HEK293 (cell line): ENCODE results near the gene UBE2E1.

Source experiments
- CTCF ChIP-seq: fragments of 450-650 bp; formaldehyde crosslinking; IDR thresholded peaks from 2 replicates; pipeline ENCODE4 v1.5.1; 2016; ENCODE audit warnings: missing biosample characterization, missing genetic modification characterization
- SP2 ChIP-seq: fragments of 450-650 bp; formaldehyde crosslinking; IDR thresholded peaks from 2 replicates; pipeline ENCODE4 v1.5.1; 2016; ENCODE audit warnings: missing biosample characterization, missing genetic modification characterization
- TCF7L2 ChIP-seq: IDR thresholded peaks from 2 replicates; pipeline ENCODE4 v1.6.1; 2011; ENCODE audit warnings: low read depth, mild to moderate bottlenecking, inconsistent platforms, low read length, moderate library complexity, borderline replicate concordance
- ZBTB26 ChIP-seq: fragments of 450-650 bp; formaldehyde crosslinking; optimal IDR thresholded peaks from 2 replicates; pipeline ENCODE3; 2016; ENCODE audit warnings: missing biosample characterization, mild to moderate bottlenecking, missing genetic modification characterization
- ZNF175 ChIP-seq: fragments of 450-650 bp; formaldehyde crosslinking; IDR thresholded peaks from 2 replicates; pipeline ENCODE4 v1.5.1; 2016; ENCODE audit warnings: missing biosample characterization, missing genetic modification characterization
- ZNF37A ChIP-seq: fragments of 450-650 bp; IDR thresholded peaks from 2 replicates; pipeline ENCODE4 v1.5.1; 2018; ENCODE audit warnings: missing biosample characterization, missing genetic modification characterization
- ZNF654 ChIP-seq: fragments of 450-650 bp; formaldehyde crosslinking; IDR thresholded peaks from 2 replicates; pipeline ENCODE4 v1.5.1; 2016; ENCODE audit warnings: low read depth, missing biosample characterization, missing genetic modification characterization
- ZNF747 ChIP-seq: fragments of 450-650 bp; formaldehyde crosslinking; IDR thresholded peaks from 2 replicates; pipeline ENCODE4 v1.5.1; 2016; ENCODE audit warnings: missing biosample characterization, missing genetic modification characterization
- TF ChIP-seq, protein P1 (sequence below): fragments of 450-650 bp; formaldehyde crosslinking; IDR thresholded peaks from 2 replicates; pipeline ENCODE4 v1.5.1; 2016; ENCODE audit warnings: missing biosample characterization, missing genetic modification characterization
- TF ChIP-seq, protein P2 (sequence below): fragments of 450-650 bp; formaldehyde crosslinking; IDR thresholded peaks from 2 replicates; pipeline ENCODE4 v1.5.1; 2016; ENCODE audit warnings: missing biosample characterization, missing genetic modification characterization
- TF ChIP-seq, protein P3 (sequence below): fragments of 450-650 bp; formaldehyde crosslinking; IDR thresholded peaks from 2 replicates; pipeline ENCODE4 v1.5.1; 2016; ENCODE audit warnings: missing biosample characterization, missing genetic modification characterization, low read depth
- TF ChIP-seq, protein P4 (sequence below): fragments of 450-650 bp; formaldehyde crosslinking; IDR thresholded peaks from 2 replicates; pipeline ENCODE4 v1.5.1; 2016; ENCODE audit warnings: missing biosample characterization, missing genetic modification characterization

DNA sequence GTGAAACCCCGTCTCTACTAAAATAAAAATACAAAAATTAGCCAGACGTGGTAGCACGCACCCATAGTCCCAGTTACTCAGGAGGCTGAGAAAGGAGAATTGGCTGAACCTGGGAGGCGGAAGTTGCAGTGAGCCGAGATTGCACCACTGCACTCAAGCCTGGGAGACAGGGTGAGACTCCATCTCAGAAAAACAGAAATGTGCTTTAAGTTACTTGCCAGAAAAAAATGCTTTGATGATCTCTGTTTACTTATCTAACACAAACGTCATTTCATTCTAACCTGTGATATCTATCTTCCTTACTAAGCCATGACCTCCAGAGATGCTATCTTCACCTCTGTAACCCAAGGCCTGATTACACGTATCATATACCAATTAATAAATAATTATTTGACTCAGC, 103.6 kb downstream of the UBE2E1 start:
- TF ChIP-seq SP2 (tag by site-specific recombination) (no peak), TCF7L2 (no peak), ZNF175 (no peak), CTCF (no peak), ZNF37A (no peak), ZNF747 (no peak), ZNF654 (tag by site-specific recombination) (no peak), ZBTB26 (tag by site-specific recombination) (no peak)
- TF ChIP-seq, protein P1, sequence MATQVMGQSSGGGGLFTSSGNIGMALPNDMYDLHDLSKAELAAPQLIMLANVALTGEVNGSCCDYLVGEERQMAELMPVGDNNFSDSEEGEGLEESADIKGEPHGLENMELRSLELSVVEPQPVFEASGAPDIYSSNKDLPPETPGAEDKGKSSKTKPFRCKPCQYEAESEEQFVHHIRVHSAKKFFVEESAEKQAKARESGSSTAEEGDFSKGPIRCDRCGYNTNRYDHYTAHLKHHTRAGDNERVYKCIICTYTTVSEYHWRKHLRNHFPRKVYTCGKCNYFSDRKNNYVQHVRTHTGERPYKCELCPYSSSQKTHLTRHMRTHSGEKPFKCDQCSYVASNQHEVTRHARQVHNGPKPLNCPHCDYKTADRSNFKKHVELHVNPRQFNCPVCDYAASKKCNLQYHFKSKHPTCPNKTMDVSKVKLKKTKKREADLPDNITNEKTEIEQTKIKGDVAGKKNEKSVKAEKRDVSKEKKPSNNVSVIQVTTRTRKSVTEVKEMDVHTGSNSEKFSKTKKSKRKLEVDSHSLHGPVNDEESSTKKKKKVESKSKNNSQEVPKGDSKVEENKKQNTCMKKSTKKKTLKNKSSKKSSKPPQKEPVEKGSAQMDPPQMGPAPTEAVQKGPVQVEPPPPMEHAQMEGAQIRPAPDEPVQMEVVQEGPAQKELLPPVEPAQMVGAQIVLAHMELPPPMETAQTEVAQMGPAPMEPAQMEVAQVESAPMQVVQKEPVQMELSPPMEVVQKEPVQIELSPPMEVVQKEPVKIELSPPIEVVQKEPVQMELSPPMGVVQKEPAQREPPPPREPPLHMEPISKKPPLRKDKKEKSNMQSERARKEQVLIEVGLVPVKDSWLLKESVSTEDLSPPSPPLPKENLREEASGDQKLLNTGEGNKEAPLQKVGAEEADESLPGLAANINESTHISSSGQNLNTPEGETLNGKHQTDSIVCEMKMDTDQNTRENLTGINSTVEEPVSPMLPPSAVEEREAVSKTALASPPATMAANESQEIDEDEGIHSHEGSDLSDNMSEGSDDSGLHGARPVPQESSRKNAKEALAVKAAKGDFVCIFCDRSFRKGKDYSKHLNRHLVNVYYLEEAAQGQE (tag by site-specific recombination): no peak
- TF ChIP-seq, protein P2, sequence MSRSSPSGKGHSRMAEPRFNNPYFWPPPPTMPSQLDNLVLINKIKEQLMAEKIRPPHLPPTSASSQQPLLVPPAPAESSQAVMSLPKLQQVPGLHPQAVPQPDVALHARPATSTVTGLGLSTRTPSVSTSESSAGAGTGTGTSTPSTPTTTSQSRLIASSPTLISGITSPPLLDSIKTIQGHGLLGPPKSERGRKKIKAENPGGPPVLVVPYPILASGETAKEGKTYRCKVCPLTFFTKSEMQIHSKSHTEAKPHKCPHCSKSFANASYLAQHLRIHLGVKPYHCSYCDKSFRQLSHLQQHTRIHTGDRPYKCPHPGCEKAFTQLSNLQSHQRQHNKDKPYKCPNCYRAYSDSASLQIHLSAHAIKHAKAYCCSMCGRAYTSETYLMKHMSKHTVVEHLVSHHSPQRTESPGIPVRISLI (tag by site-specific recombination): no peak
- TF ChIP-seq, protein P3, sequence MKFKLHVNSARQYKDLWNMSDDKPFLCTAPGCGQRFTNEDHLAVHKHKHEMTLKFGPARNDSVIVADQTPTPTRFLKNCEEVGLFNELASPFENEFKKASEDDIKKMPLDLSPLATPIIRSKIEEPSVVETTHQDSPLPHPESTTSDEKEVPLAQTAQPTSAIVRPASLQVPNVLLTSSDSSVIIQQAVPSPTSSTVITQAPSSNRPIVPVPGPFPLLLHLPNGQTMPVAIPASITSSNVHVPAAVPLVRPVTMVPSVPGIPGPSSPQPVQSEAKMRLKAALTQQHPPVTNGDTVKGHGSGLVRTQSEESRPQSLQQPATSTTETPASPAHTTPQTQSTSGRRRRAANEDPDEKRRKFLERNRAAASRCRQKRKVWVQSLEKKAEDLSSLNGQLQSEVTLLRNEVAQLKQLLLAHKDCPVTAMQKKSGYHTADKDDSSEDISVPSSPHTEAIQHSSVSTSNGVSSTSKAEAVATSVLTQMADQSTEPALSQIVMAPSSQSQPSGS: no peak
- TF ChIP-seq, protein P4, sequence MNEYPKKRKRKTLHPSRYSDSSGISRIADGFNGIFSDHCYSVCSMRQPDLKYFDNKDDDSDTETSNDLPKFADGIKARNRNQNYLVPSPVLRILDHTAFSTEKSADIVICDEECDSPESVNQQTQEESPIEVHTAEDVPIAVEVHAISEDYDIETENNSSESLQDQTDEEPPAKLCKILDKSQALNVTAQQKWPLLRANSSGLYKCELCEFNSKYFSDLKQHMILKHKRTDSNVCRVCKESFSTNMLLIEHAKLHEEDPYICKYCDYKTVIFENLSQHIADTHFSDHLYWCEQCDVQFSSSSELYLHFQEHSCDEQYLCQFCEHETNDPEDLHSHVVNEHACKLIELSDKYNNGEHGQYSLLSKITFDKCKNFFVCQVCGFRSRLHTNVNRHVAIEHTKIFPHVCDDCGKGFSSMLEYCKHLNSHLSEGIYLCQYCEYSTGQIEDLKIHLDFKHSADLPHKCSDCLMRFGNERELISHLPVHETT (tag by site-specific recombination): no peak
